NCI-H2227 (cell line): ENCODE measurements around the gene NRP2.

Experiments
- DNase-seq: peaks from one replicate; lab custom pipeline; 2025; ENCODE audit not compliant: unreplicated experiment; lab: John Stamatoyannopoulos, UW

The NRP2 gene

GRCh38 chr2:205706769-205707381 lies 24.6 kb downstream of the NRP2 start:
- DNase-seq: no peak

DNA sequence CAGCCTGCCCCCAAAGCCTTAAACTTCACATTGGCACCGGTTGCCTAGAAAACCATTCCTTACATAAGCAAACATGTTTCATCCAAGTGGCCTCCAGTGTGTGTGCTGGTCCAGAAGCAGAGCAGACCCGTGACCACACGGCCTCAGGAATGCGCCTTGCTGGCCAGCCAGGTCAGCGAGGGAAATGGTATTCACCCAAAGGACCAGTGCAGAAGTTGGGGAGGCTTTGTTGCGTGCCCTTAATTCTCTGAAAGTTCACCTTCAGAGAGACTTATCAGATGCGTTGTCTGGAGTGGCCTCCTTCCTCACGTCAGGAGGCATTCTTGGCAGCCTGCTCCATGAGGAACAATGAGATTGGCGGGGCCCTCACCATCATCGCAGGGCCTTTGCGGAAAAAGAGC lies 25.9 kb downstream of the NRP2 start:
- DNase-seq: no peak

DNA sequence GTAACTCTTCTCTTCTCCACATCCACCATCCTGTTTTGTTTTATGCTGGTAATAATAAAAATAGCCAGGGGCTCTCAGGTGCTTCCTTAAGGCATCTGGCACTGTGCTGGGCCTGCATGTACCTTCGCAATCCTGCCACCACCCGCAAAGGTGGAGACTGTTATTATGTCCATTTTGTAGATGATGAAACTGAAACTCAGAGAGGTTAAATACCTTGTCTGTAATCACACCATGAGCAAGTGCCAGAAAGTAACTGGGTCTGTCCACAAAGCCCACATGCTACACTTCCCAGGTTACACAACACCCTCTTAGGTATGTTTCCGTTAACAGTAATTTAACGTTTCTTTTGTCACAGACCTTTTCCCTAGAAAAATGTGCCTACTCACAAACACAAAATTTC lies 27.0 kb downstream of the NRP2 start:
- DNase-seq: no peak

DNA sequence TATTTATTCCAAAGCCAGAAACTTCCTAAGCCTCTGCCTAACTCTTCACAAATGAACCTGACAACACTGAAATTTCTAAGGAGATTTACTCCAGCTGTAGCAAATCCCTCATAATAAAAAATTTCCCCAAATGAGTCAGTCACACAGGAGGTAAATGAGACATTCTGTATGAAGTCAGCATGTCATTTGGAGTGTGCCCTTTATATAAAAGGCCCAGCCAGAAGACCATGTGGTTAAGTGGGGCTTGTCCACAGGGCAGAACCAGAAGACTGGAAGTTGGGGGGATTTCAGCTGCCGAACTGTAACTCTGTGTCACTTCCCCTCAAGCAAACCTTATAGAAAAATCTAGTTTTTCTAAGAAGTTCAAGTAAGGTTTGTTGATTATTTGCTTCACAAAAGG lies 30.2 kb downstream of the NRP2 start:
- DNase-seq: no peak

- no peak for DNase-seq
These were observed 30.8 kb downstream of the NRP2 start for GRCh38 chr2:205713086-205713485.

- no peak for DNase-seq
These were observed 31.9 kb downstream of the NRP2 start for GRCh38 chr2:205714058-205714776.

DNA sequence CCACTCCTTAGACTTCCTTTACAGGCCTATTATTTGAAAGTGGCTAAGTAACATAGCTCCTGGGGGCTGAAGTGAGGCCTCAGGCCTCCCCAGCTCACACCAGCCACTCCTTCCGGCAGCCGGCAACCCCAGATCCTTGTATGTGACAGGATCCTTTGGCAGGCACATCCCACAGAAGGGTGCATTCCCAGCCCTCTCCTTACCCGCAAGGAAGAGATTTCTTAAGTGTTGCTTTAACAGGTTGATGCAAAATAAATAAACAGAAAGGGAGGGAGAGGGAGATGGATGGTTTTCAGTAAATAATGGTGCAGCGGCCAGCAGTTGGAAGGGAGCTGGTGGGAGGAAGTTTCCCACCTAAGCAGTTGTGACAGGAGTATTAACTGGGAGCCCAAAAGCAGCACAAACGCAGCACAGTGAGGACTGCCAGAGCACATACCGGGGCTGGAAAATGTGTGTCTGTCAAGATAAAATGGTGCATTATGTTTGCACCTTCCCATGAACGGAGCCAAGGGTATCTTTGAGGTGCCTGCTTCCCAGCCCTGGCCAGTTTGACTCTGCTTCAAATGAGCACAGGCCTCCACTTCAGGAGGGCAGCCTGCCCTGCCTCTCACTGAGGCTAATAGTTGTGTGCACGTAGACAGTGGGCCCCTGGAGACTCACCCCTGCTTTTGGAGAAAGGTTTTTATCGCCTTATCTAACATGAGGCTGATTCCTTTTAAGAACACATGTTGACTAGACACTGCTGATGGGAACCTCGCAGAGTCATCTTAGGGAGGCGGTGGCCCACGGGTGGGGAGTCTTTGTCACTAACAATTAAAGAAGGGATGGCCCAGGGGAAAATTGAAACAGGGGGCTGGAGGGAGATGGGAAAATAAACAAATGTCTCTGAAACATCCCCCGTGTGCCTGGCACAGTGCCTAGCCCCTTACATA lies 32.8 kb downstream of the NRP2 start:
- DNase-seq: no peak

DNA sequence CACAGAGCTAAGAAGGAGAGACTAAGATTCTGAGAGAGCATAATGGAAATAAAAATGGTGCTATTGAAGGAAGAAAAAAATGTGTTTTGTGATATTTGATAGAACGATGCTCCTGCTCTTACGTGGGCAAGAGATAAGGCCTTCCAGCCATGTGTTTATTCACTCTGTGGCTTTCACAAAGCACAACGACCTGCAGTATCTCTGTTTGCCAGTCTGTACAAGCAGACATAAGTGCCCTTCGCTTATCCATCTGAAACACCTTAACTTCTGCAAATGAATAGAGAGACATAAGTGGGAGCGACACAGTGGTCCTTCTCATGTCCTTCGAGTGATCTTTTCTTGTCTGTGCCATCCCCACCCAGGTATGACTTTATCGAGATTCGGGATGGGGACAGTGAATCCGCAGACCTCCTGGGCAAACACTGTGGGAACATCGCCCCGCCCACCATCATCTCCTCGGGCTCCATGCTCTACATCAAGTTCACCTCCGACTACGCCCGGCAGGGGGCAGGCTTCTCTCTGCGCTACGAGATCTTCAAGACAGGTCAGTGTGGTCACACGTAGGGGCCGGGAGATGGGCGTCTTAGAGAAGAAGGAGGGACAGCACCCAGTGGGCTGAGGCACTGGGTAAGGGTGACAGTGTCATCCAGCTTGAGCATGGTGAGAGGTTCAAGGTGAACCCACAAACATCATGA lies 33.7 kb downstream of the NRP2 start:
- DNase-seq: no peak

DNA sequence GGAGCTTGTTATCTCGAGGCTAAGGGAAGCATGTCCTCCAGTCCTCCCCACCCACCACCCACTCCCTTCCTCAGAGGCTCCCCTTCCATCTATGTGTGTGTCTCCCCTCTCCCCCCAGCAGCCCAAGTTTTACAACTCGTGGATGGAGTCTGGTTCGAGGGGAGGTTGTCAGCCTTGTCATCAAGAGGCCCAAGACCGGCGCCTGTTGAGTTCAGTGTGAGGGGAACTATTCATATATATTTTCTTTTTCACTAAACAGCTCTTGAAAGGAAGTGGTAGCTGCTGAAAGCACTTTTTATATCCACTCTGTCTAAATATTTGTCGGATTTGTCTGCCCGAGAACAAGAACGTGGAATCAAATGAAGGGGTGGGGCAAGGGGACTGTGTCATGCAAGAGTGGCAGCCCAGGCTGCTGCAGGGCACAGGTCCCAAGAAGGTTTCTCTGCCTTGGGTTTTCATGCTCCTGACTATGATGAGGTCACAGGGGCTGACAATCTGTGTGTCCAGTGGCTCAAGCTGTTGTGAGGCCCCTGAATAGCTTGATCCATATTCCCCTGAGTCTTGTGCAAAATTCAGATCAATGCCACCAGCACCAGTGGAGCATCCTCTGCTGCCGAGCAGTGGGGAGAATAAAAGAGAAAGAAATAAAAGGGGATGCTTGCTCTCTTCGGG lies 35.0 kb downstream of the NRP2 start:
- no peak for DNase-seq

DNA sequence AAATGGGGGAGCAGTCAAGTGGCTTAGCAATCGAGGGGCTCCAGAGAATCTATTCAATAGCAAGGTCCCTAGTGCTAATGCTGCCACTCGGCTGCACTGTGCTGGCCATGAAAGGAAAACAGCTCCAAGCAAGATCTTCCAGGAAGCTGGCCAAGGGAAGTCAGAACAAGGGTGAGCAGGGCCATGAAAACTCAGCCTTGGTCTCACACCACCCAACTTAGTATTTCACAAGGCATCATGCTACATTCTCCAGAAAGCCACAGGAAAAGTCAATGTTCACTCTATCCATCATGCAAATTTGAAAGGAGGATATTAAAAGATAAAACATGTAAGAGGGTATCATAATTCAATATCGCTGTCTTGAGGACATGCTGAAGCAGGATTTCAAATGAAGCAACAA lies 35.7 kb downstream of the NRP2 start:
- no peak for DNase-seq

DNA sequence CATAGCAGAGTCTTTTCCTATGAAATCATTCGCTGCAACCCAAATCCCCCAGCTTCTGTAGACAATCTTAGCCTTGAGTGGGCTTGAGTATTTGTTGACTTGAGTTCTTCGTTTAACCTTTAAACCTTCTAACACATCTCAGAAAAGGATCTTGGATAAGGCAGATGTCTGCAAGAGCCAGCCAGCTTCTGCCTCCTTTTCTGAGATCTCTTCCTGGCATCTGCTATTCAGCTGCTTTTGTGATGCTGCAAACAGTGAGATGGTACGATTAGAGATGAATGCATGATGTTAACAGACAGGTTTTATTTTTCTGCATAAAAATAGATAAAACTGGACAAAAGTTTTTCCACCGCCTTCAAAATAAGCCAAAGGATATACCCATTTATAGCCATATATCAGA lies 37.5 kb downstream of the NRP2 start:
- DNase-seq: no peak

DNA sequence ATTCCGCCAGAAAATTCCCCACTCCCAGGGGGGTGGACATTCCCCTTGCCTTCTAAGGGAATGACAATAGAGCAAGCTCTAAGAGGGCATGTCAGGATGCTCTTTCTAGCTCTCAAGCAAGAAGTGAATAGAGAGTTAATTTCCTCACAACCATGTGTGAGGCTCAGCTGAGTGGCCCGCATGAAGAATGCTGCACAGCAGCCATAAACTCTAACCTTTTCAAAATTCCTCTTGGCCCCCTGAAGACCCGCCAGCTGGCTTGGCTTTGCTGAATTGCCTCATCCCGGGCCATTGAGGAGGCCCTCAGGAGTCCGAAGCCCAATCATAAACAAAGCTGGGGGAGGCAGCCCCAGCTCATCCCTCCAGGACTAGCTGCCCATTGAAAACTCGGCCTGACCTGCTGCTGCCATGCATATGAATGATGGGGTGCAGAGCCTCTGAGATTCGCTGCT lies 38.2 kb downstream of the NRP2 start:
- no peak for DNase-seq

DNA sequence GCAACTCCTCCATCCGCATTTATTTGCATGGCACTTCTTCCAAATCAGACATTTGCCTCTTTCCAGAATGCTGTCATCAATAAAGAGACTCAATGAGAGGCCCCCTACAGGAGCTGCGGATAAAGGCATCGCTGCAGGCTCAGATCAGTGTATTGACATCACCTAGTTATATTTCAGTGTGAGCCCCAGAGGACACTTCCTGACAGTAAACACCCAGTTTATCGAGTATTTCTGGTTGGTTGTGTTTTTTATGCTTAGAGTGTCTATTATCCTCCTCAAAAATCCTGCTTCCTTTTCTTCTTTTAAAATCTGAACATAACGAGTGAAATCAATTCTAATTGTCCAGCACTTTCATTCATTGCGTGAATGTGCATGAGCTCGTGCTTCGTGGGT lies 38.8 kb downstream of the NRP2 start:
- DNase-seq: peak; percentile 31

- DNase-seq: peak; percentile 68
These were observed 40.1 kb downstream of the NRP2 start for GRCh38 chr2:205722283-205722918.

- no peak for DNase-seq
These were observed 40.9 kb downstream of the NRP2 start for GRCh38 chr2:205723179-205723578.

DNA sequence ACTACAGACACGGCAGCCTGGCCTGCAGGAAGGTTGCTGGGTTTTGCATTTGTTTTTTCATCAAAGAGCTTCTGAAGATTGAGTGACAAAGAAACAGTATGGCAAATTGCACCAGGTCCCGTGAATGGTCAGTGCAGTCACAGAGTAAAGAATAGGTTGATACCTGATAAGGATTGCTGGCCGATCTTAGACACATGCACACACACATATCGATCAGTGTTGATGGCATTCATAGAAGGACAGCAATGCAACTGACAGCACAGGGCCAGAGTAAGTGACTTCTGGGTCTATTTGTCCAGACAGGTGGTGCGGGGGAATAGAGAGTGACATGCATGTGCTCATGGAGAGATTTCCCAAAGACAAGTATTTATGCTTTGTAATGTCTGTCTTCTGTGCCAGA lies 42.8 kb downstream of the NRP2 start:
- DNase-seq: no peak

GRCh38 chr2:205726506-205726905 lies 44.2 kb downstream of the NRP2 start:
- no peak for DNase-seq

DNA sequence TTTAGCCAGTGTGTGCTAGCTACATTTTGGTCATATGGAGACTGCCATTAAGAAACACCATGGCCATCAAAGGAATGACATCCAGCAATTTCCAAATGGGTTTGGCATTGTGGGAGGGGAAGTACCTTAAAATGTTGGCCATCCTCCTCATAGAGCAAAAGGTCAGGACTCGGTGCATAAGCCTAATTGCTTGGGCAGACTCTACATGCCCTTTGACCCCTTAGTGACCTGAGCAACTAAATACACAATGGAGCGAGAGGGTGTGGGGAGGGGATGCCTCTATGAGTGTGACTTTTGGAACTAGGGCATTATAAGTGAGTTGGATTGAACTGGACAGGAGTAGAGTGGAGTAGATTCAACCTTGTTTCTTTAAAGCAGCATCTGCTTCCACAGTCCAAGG lies 44.9 kb downstream of the NRP2 start:
- no peak for DNase-seq

- no peak for DNase-seq
These were observed 46.1 kb downstream of the NRP2 start for GRCh38 chr2:205728366-205728765.

- peak; percentile 67 for DNase-seq
These were observed 47.9 kb downstream of the NRP2 start for GRCh38 chr2:205730191-205730590.
